Body of pancreas (tissue), 4 donors: ENCODE results near the gene EXOC7. TPM values are rescaled to one million over a fixed set of nuclear protein-coding genes. Genes with fewer than 3 reads are reported as not detected.
A peak's percentile ranks its signal among the peaks of the same experiment; 100 is the strongest.

Experiments used
- ATAC-seq: fragments of 150-250 bp; one replicate; pipeline ENCODE4 v1.9.1; 2016
- DNase-seq, 4 donors: peaks; one replicate each; pipeline ENCODE4 v3.0.0-alpha.2; 2019
- H3K27ac ChIP-seq, 4 donors: fragments of 200-600 bp; sonication (generic); 1 replicate in 3 of 4; 2 replicates in 1 of 4; pipeline versions ENCODE4 v1.5.1 to v1.6.1; 2016 to 2019; ENCODE audit warnings: mild to moderate bottlenecking in 1 of 4, mixed read lengths in 1 of 4, moderate library complexity in 1 of 4
- H3K27me3 ChIP-seq, 2 donors: fragments of 200-600 bp; sonication (generic); one replicate each; pipeline ENCODE4 v1.6.0; 2016; ENCODE audit warnings: mild to moderate bottlenecking in 1 of 2
- H3K36me3 ChIP-seq, 2 donors: fragments of 200-600 bp; sonication (generic); replicated peaks in 1 of 2; 2 replicates each; pipeline ENCODE4 v1.5.1; 2016; ENCODE audit warnings: low read depth in 2 of 2; ENCODE audit not compliant: insufficient read depth in 1 of 2
- H3K4me1 ChIP-seq: fragments of 200-600 bp; sonication (generic); one replicate; pipeline ENCODE4 v1.6.0; 2016
- H3K4me3 ChIP-seq, 2 donors: fragments of 200-600 bp; sonication (generic); 1 replicate in 1 of 2; 2 replicates in 1 of 2; pipeline ENCODE4 v1.5.1; 2016 to 2019
- H3K9me3 ChIP-seq, 3 donors: fragments of 200-600 bp; sonication (generic); 1 replicate in 2 of 3; 2 replicates in 1 of 3; pipeline ENCODE4 v1.5.1; 2016
- POLR2A ChIP-seq, 3 donors: fragments of 450-650 bp; IDR thresholded peaks; one replicate each; pipeline ENCODE4 v1.6.1; 2016; ENCODE audit warnings: antibody characterized with exemption in 3 of 3, mild to moderate bottlenecking in 2 of 3
- WGBS, 2 donors: methylation state at CpG; one replicate each; pipeline ENCODE4 v1.1.5; 2017; 5-methylcytosine and 5-hydroxymethylcytosine counted together
- intact Hi-C: fragments of 100-400 bp; cut with DNase I; formaldehyde crosslinking; loops from one replicate; pipeline ENCODE4 v1.15.1; 2023
- total RNA-seq, 2 donors: library from RNA; depleted of rRNA; stranded (reverse); fragments of >200 nt; gene quantifications; one replicate each; pipeline ENCODE4 v1.1.0, GENCODE V29; 2016
- TF ChIP-seq, protein P1 (sequence below), 7 experiments: fragments of 450-650 bp in 4 of 7; fragments of 200-600 bp in 3 of 7; sonication (generic) in 3 of 7; IDR thresholded peaks; one replicate each; pipeline ENCODE4 v1.5.1; 2016 to 2019; ENCODE audit warnings: antibody characterized with exemption in 7 of 7

The EXOC7 gene
- total RNA-seq, 2 donors from 2014 or later, result 53.2 to 73.2 TPM

- Histone ChIP-seq H3K9me3 (no peaks in the 10 kb centered on the region), H3K27ac (no peak overlapping the region), H3K36me3 (no peaks in the 10 kb centered on the region), H3K4me3 (no peak overlapping the region), H3K4me1 (peaks cover 67% of the 10 kb centered on the region), H3K27me3 (peaks cover 7 to 42% of the 10 kb centered on the region in 2 donors)
- DNase-seq (no peak), ATAC-seq (no peak)
- 19 to 31% methylated on average over 36 to 48 of the region's 48 CpGs for WGBS, 2 donors
- no peak for TF ChIP-seq POLR2A (IDR thresholded peaks at IDR 0.05)
- TF ChIP-seq, protein P1, sequence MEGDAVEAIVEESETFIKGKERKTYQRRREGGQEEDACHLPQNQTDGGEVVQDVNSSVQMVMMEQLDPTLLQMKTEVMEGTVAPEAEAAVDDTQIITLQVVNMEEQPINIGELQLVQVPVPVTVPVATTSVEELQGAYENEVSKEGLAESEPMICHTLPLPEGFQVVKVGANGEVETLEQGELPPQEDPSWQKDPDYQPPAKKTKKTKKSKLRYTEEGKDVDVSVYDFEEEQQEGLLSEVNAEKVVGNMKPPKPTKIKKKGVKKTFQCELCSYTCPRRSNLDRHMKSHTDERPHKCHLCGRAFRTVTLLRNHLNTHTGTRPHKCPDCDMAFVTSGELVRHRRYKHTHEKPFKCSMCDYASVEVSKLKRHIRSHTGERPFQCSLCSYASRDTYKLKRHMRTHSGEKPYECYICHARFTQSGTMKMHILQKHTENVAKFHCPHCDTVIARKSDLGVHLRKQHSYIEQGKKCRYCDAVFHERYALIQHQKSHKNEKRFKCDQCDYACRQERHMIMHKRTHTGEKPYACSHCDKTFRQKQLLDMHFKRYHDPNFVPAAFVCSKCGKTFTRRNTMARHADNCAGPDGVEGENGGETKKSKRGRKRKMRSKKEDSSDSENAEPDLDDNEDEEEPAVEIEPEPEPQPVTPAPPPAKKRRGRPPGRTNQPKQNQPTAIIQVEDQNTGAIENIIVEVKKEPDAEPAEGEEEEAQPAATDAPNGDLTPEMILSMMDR (IDR thresholded peaks at IDR 0.05), result no peak
- intact Hi-C loops, result no loop called here
These were observed 28.0 kb downstream of the EXOC7 start for GRCh38 chr17:76075364-76076145.

GRCh38 chr17:76074390-76075363, 28.9 kb downstream of the EXOC7 start, which contains the start of gene GALR2:
GALR2 (plus strand) TSS chr17:76074781; CDS start chr17:76074884, 103 bp downstream.
- ATAC-seq (no peak), DNase-seq (no peak)
- Histone ChIP-seq H3K27ac (no peak within 1 kb of the TSS), H3K36me3 (no peaks in the 10 kb centered on the region), H3K4me1 (peaks cover 67% of the 10 kb centered on the region), H3K27me3 (peaks cover 7 to 42% of the 10 kb centered on the region in 2 donors), H3K4me3 (no peak within 1 kb of the TSS), H3K9me3 (no peaks in the 10 kb centered on the region)
- intact Hi-C loops, result no loop called here
- WGBS, 2 donors, result 4 to 15% methylated on average over 14 to 80 of the region's 92 CpGs
- TF ChIP-seq, protein P1 (IDR thresholded peaks at IDR 0.05), result no peak
- TF ChIP-seq POLR2A (IDR thresholded peaks at IDR 0.05), result no peak

GRCh38 chr17:76072148-76072858, 31.3 kb downstream of the EXOC7 start, which contains the start of gene SRP68:
SRP68 (minus strand) TSS chr17:76072517; CDS start chr17:76072491, 26 bp downstream.
- H3K27me3 ChIP-seq, result peaks cover 7 to 37% of the 10 kb centered on the region in 2 donors
- DNase-seq (peak; percentile 90 to 97 (median 94)), ATAC-seq (peak; percentile 99)
- peak within 1 kb of the TSS; percentile 62 to 81 for H3K4me3 ChIP-seq
- intact Hi-C loops, result no loop called here
- peaks cover 54% of the 10 kb centered on the region for H3K4me1 ChIP-seq
- 0% methylated on average over 20 to 54 of the region's 57 CpGs for WGBS, 2 donors
- peaks cover 0 to 4% of the 10 kb centered on the region in 2 donors for H3K36me3 ChIP-seq
- TF ChIP-seq, protein P1 (IDR thresholded peaks at IDR 0.05), result peak in 1 of 7 experiments; percentile 28
- peak; percentile 73 to 87 (median 86) for TF ChIP-seq POLR2A (IDR thresholded peaks at IDR 0.05)
- no peaks in the 10 kb centered on the region for H3K9me3 ChIP-seq
- peak within 1 kb of the TSS; percentile 59 to 79 (median 68) for H3K27ac ChIP-seq

- Histone ChIP-seq H3K36me3 (peaks cover 0 to 10% of the 10 kb centered on the region in 2 donors), H3K27ac (peak overlapping the region; percentile 59 to 79 (median 68)), H3K27me3 (peaks cover 4 to 31% of the 10 kb centered on the region in 2 donors), H3K4me3 (peak overlapping the region; percentile 62 to 81), H3K4me1 (peaks cover 47% of the 10 kb centered on the region), H3K9me3 (no peaks in the 10 kb centered on the region)
- DNase-seq (no peak), ATAC-seq (no peak)
- 3 to 4% methylated on average over 10 to 15 of the region's 15 CpGs for WGBS, 2 donors
- TF ChIP-seq POLR2A (IDR thresholded peaks at IDR 0.05), result no peak
- TF ChIP-seq, protein P1 (IDR thresholded peaks at IDR 0.05), result no peak
- intact Hi-C loops, result no loop called here
These were observed 31.9 kb downstream of the EXOC7 start for GRCh38 chr17:76071531-76072147.
